HAP-1 (cell line): ENCODE measurements around the gene GSK3B.
A peak's percentile ranks its signal among the peaks of the same experiment; 100 is the strongest.
"Not testable (repeated sequence)": the region's sequence is repeated elsewhere in the genome, so short reads cannot be mapped to it uniquely, and the experiment has no call there.

Experiments used
- DNase-seq, 2 experiments: peaks; one replicate each; pipeline ENCODE4 v3.0.0-alpha.2; 2016 to 2020; ENCODE audit warnings: low spot score in 2 of 2
- H3K27me3 ChIP-seq: fragments of 250-450 bp; sonication (Bioruptor Pico); 2 replicates; pipeline ENCODE4 v1.5.1; 2020; ENCODE audit warnings: low read depth, mild to moderate bottlenecking, moderate library complexity
- H3K36me3 ChIP-seq: fragments of 250-450 bp; sonication (Bioruptor Pico); replicated peaks from 2 replicates; pipeline ENCODE4 v1.5.1; 2020; ENCODE audit warnings: mild to moderate bottlenecking
- H3K4me1 ChIP-seq: fragments of 250-450 bp; sonication (Bioruptor Pico); 2 replicates; pipeline ENCODE4 v1.5.1; 2020; ENCODE audit warnings: mild to moderate bottlenecking
- H3K4me3 ChIP-seq: fragments of 250-450 bp; sonication (Bioruptor Pico); 2 replicates; pipeline ENCODE4 v1.5.1; 2020; ENCODE audit warnings: mild to moderate bottlenecking, moderate library complexity
- H3K9me3 ChIP-seq: fragments of 250-450 bp; sonication (Bioruptor Pico); 2 replicates; pipeline ENCODE4 v1.5.1; 2020; ENCODE audit warnings: mild to moderate bottlenecking, moderate library complexity
- in situ Hi-C: fragments of 300-500 bp; cut with MboI; formaldehyde crosslinking; loops from 3 replicates; pipeline ENCODE4 v1.14.3; 2020; ENCODE audit warnings: low sequenced_read_pairs, inconsistent platforms, mixed read lengths

Gene GSK3B

GRCh38 chr3:120031561-120031960, 62.7 kb downstream of the GSK3B start:
- no peak for DNase-seq
- in situ Hi-C loops = no loop called here
- Histone ChIP-seq H3K4me3 (no peak overlapping the region), H3K4me1 (peaks cover 24% of the 10 kb centered on the region; the same call in 1 of the 2 replicates), H3K9me3 (no peaks in the 10 kb centered on the region), H3K27me3 (no peaks in the 10 kb centered on the region), H3K36me3 (no peaks in the 10 kb centered on the region)

DNA sequence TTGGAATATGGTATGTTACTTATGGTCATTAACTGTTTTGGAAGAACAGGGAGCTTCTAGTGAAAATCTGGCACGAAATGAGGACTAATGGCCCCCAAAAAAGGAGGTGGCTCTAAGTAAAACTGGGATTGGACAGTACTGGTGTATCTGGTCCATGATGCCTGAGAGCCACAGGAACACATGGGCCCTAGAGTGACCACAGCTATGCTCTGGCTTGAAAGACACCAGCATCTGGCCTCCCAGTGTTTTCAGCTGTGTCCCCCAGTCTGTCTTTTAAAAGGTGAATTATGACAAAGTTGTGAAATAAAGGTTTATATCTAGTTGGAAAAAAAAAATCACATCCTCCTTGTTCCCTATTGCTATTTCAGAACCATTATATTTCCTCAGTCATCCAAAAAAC, 64.5 kb downstream of the GSK3B start:
- no peak overlapping the region for H3K4me3 ChIP-seq
- no peaks in the 10 kb centered on the region for H3K9me3 ChIP-seq
- no peaks in the 10 kb centered on the region for H3K36me3 ChIP-seq
- H3K27me3 ChIP-seq = no peaks in the 10 kb centered on the region
- H3K4me1 ChIP-seq = peaks cover 24% of the 10 kb centered on the region; the same call in 1 of the 2 replicates
- no peak for DNase-seq
- in situ Hi-C loops = no loop called here

DNA sequence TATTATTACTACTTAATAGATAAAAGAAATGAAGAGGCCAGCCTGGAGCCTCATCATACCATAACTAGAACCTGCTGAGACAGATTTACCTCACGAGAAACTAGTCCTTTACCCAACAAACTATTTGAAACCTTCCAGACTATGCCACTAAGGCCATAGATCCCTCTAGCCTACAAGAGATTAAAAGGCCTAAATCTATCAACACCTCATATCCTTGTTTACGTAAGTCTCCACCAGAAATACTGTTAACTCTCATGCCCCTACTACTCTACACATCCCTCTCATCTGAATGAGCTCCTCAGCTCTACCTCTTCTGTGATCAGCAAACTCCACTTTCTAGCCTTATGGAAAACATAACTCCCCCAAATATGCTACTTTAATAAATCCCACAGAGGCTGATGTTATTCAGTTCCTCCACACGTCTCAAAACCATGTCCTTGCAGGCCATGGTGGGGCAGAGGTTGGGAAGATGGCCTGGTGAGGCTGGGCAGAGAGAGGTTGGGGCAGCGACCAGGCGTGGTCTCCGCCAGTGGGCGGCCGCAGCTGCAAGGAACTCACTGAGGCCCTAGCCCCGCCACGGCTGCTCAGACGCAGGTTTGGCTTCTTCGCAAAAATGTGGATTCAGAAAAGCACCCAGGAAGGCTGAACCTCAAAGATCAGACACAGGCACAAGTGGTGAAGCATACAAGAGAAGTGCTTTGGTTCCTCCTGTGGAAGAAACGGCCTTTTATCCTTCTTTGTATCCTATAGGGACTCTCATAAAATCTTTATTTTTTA, 65.8 kb downstream of the GSK3B start:
- H3K36me3 ChIP-seq = no peaks in the 10 kb centered on the region
- in situ Hi-C loops = no loop called here
- H3K9me3 ChIP-seq = no peaks in the 10 kb centered on the region
- H3K27me3 ChIP-seq = no peaks in the 10 kb centered on the region
- DNase-seq = no peak
- no peak overlapping the region for H3K4me3 ChIP-seq
- H3K4me1 ChIP-seq = peaks cover 24% of the 10 kb centered on the region; the same call in 1 of the 2 replicates

DNA sequence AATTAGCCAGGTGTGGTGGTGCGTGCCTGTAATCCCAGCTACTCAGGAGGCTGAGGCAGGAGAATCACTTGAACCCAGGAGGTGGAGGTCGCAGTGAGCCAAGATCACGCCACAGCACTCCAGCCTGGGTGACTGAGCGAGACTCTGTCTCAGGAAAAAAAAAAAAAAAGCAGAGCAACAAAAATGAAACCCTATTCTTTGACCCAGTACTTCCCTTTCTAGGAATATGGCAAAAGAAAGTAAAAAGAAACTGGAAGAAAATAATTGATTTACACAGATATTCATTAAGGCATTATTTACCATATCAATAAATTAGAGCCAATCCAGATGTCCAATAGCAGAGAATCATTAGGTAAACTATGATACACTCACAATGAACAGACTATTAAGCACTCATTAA, 67.0 kb downstream of the GSK3B start:
- no peaks in the 10 kb centered on the region for H3K27me3 ChIP-seq
- DNase-seq = no peak
- no peaks in the 10 kb centered on the region for H3K36me3 ChIP-seq
- H3K4me3 ChIP-seq = no peak overlapping the region
- no peaks in the 10 kb centered on the region for H3K9me3 ChIP-seq
- peaks cover 34% of the 10 kb centered on the region for H3K4me1 ChIP-seq
- in situ Hi-C loops = no loop called here

- no peak overlapping the region for H3K4me3 ChIP-seq
- no peaks in the 10 kb centered on the region for H3K36me3 ChIP-seq
- in situ Hi-C loops = no loop called here
- H3K9me3 ChIP-seq = no peaks in the 10 kb centered on the region
- DNase-seq = no peak
- H3K27me3 ChIP-seq = no peaks in the 10 kb centered on the region
- peaks cover 33% of the 10 kb centered on the region for H3K4me1 ChIP-seq
Observed at GRCh38 chr3:120025520-120025919, 68.7 kb downstream of the GSK3B start.

- Histone ChIP-seq H3K4me1 (peaks cover 24% of the 10 kb centered on the region), H3K4me3 (no peak overlapping the region), H3K36me3 (no peaks in the 10 kb centered on the region), H3K27me3 (no peaks in the 10 kb centered on the region), H3K9me3 (no peaks in the 10 kb centered on the region)
- DNase-seq = no peak
- in situ Hi-C loops = no loop called here
Observed at GRCh38 chr3:120024103-120024502, 70.1 kb downstream of the GSK3B start.

- DNase-seq = no peak
- Histone ChIP-seq H3K36me3 (no peaks in the 10 kb centered on the region), H3K27me3 (no peaks in the 10 kb centered on the region), H3K4me3 (no peak overlapping the region), H3K4me1 (peaks cover 12% of the 10 kb centered on the region), H3K9me3 (no peaks in the 10 kb centered on the region)
- in situ Hi-C loops = no loop called here
Observed at GRCh38 chr3:120022729-120023128, 71.5 kb downstream of the GSK3B start.

DNA sequence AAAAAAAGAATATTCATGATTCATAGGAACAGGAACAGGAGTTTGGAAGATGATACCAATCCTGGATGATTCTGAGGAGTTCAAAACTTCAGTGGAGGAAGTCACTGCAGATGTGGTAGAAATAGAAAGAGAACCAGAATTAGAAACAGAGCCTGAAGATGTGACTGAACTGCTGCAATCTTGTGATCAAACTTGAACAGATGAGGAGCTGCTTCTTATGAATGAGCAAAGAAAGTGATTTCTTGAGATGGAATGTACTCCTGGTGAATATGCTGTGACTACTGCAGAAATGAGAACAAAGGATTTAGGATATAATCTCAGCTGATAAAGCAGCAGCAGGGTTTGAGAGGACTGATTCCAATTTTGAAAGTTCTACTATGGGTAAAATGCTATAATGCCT, 72.7 kb downstream of the GSK3B start:
- Histone ChIP-seq H3K27me3 (no peaks in the 10 kb centered on the region), H3K4me3 (no peak overlapping the region), H3K4me1 (peaks cover 16% of the 10 kb centered on the region), H3K36me3 (no peaks in the 10 kb centered on the region), H3K9me3 (no peaks in the 10 kb centered on the region)
- no peak for DNase-seq
- in situ Hi-C loops = no loop called here

GRCh38 chr3:120018299-120018698, 75.9 kb downstream of the GSK3B start:
- Histone ChIP-seq H3K4me1 (peaks cover 26% of the 10 kb centered on the region), H3K9me3 (no peaks in the 10 kb centered on the region), H3K4me3 (no peak overlapping the region), H3K36me3 (no peaks in the 10 kb centered on the region), H3K27me3 (no peaks in the 10 kb centered on the region)
- in situ Hi-C loops = no loop called here
- DNase-seq = no peak

DNA sequence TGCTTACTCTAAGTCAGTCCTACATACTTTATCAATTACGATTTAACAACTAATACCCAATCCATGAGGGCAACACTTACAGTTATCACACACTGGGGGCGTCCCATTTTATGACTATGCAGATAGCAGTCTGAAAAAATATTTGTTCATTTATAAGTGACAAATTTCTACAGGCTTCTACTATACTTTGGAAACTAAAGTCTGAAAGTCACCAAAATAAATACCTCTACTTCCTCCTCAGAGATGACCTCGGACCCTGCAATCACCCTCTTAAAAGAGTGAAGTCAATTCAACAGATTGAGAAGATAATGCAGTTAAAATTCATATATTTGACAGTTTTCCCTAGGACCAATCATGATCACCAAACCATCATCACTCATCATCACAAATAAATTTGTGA, 76.6 kb downstream of the GSK3B start:
- no peak for DNase-seq
- Histone ChIP-seq H3K9me3 (no peaks in the 10 kb centered on the region), H3K27me3 (no peaks in the 10 kb centered on the region), H3K4me1 (peaks cover 27% of the 10 kb centered on the region), H3K4me3 (no peak overlapping the region), H3K36me3 (no peaks in the 10 kb centered on the region)
- in situ Hi-C loops = no loop called here

DNA sequence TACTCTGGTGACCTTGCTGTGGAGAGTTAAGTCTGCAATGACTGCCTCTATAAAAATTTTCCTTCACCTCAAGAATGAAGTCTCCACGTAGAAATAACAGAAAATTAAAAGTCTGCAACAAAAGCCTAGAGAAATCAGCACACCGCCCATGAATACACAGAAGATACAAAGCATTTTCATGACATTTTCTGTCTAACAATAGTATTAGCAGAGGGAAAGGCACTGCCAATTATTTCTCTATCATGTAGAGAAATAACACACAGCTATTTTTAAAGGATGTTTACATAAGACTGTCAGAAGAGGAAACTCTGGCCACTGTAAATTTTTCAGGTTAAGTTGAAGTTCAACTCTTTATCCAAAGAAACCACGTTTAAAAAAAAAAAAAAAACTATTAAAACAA, 80.8 kb downstream of the GSK3B start:
- Histone ChIP-seq H3K9me3 (peaks cover 5% of the 10 kb centered on the region; the same call in 1 of the 2 replicates), H3K27me3 (no peaks in the 10 kb centered on the region), H3K36me3 (no peaks in the 10 kb centered on the region), H3K4me1 (peaks cover 26% of the 10 kb centered on the region), H3K4me3 (no peak overlapping the region)
- DNase-seq = peak in 1 of 2 experiments; percentile 60
- in situ Hi-C loops = no loop called here

- DNase-seq, H3K4me1 ChIP-seq, H3K4me3 ChIP-seq, in situ Hi-C loops, H3K27me3 ChIP-seq, H3K36me3 ChIP-seq: not testable (repeated sequence)
- H3K9me3 ChIP-seq = peaks cover 12% of the 10 kb centered on the region
Observed at GRCh38 chr3:120005741-120006140, 88.5 kb downstream of the GSK3B start.

DNA sequence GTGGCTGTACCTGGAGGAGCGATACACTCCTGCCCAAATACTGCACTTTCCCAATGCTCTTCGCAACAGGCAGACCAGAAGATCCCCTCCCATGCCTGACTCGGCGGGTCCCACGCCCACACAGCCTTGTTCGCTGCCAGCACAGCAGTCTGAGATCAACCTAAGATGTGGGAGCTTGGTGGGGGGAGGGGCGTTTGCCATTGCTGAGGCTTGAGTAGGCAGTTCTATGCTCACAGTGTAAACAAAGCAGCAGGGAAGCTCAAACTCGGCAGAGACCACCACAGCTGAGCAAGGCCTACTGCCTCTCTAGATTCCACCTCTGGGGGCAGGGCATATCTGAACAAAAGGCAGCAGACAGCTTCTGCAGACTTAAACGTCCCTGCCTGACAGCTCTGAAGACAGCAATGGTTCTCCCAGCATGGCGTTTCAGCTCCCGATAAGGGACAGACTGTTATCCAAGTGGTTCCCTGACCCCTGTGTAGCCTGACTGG, 90.2 kb downstream of the GSK3B start:
- DNase-seq = not testable (repeated sequence)

DNA sequence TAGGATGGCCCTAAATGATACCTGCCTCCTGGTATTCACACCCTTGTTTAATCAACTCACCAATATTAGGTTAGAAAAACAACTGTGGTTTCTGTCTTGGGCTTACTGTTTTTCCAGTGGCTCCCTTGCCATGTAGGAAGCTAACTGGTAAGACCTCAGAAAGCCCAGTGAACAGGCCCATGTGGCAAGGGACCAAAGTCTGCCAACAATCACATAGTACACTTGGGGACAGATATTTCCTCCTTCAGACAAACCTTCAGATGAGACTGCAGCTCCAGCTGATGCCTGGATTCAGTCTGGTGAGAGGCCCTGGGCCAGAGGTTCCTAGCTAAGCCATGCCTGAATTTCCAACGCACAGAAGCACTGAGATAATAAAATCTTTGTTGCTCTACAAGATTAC, 96.1 kb downstream of the GSK3B start:
- Histone ChIP-seq H3K36me3 (0 out of 2 replicates have a peak, but pooled peaks cover 3% of the 10 kb centered on the region), H3K4me3 (no peak overlapping the region), H3K9me3 (no peaks in the 10 kb centered on the region), H3K4me1 (peaks cover 3% of the 10 kb centered on the region; the same call in 1 of the 2 replicates), H3K27me3 (no peaks in the 10 kb centered on the region)
- in situ Hi-C loops = no loop called here
- DNase-seq = no peak

More for the DNA sequence above, 90.2 kb downstream of the GSK3B start:
- H3K27me3 ChIP-seq, H3K9me3 ChIP-seq, in situ Hi-C loops, H3K4me3 ChIP-seq, H3K4me1 ChIP-seq, H3K36me3 ChIP-seq: not testable (repeated sequence)
